OCI-LY3 (cell line): ENCODE results near the gene ADGRG7.

Experiments used
- H2AFZ ChIP-seq: fragments of 200-600, 300-600 bp; shearing (Covaris generic); 2 replicates; pipeline ENCODE4 v1.6.0; 2014; ENCODE audit warnings: antibody characterized with exemption, low read depth, low read length
- H3K27ac ChIP-seq: fragments of 200-600, 300-600 bp; sonication (generic); 2 replicates; pipeline ENCODE4 v1.5.1; 2014; ENCODE audit warnings: mild to moderate bottlenecking, low read length, moderate library complexity, mixed read lengths
- H3K27me3 ChIP-seq: fragments of 200-600, 300-600 bp; sonication (generic); 2 replicates; pipeline ENCODE4 v1.6.1; 2014; ENCODE audit warnings: low read depth, low read length, mixed read lengths
- H3K36me3 ChIP-seq: fragments of 200-600, 300-600 bp; sonication (generic); replicated peaks from 2 replicates; pipeline ENCODE3; 2014; ENCODE audit warnings: low read depth, low read length, mixed read lengths
- H3K4me1 ChIP-seq: fragments of 300-600, 200-600 bp; sonication (generic); 2 replicates; pipeline ENCODE4 v1.6.1; 2014; ENCODE audit warnings: low read length, mixed read lengths
- H3K4me2 ChIP-seq: fragments of 200-600, 300-600 bp; sonication (generic); 2 replicates; pipeline ENCODE4 v1.6.1; 2014; ENCODE audit warnings: low read length, mixed read lengths
- H3K4me3 ChIP-seq: fragments of 300-600, 200-600 bp; sonication (generic); 2 replicates; pipeline ENCODE4 v1.5.1; 2014; ENCODE audit warnings: antibody characterized with exemption, mild to moderate bottlenecking, low read length, moderate library complexity
- H3K79me2 ChIP-seq: fragments of 300-600, 200-600 bp; shearing (Covaris generic); 2 replicates; pipeline ENCODE4 v1.6.1; 2014; ENCODE audit warnings: mild to moderate bottlenecking, low read length, mixed read lengths
- H3K9ac ChIP-seq: fragments of 300-600, 200-600 bp; shearing (Covaris generic); 2 replicates; pipeline ENCODE4 v1.6.0; 2014; ENCODE audit warnings: mild to moderate bottlenecking, low read length, moderate library complexity
- H3K9me3 ChIP-seq: fragments of 200-600, 300-600 bp; shearing (Covaris generic); 2 replicates; pipeline ENCODE4 v1.6.1; 2014; ENCODE audit warnings: low read length, mixed read lengths; ENCODE audit not compliant: insufficient read depth
- H4K20me1 ChIP-seq: fragments of 200-600, 300-600 bp; sonication (generic); 2 replicates; pipeline ENCODE4 v1.6.1; 2016; ENCODE audit warnings: low read length, mixed read lengths; ENCODE audit not compliant: insufficient read depth
- CTCF ChIP-seq: fragments of 200-600, 300-600 bp; sonication (generic); IDR thresholded peaks from 2 replicates; pipeline ENCODE4 v1.5.1; 2014; ENCODE audit warnings: antibody characterized with exemption, low read length, low read depth
- EZH2phosphoT487 ChIP-seq: fragments of 200-600 bp; shearing (Covaris generic); IDR thresholded peaks from 2 replicates; pipeline ENCODE4 v1.6.1; 2018; ENCODE audit warnings: antibody characterized with exemption, mixed run types, low read depth

Gene ADGRG7

DNA sequence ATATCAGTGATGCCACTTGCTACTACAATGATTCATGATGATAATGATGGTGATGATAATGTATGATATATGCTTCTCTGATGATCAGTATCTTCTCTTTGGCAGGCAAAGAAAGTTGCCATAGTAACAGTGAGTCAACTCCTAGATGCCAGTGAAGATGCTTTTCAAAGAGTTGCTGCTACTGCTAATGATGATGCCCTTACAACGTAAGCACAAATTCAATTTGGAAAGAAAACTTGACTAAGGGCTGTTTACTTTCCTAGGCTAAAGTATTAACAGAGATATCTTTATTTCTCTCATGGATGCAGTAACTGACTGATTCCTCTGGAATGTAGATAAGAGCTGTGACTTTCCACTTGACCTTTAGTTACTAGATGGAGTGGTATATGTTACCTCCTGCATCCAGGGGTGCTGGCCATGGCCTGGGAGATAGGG lies 27.8 kb downstream of the ADGRG7 start:
- Histone ChIP-seq H3K4me1 (peaks cover 27% of the 10 kb centered on the region), H3K79me2 (no peaks in the 10 kb centered on the region), H4K20me1 (no peaks in the 10 kb centered on the region), H3K36me3 (peaks cover 2% of the 10 kb centered on the region), H3K4me2 (no peak overlapping the region), H3K27ac (no peak overlapping the region), H3K9ac (no peak overlapping the region), H3K27me3 (no peaks in the 10 kb centered on the region), H3K9me3 (no peaks in the 10 kb centered on the region), H3K4me3 (no peak overlapping the region), H2AFZ (no peak overlapping the region)
- TF ChIP-seq CTCF (no peak), EZH2phosphoT487 (no peak)

DNA sequence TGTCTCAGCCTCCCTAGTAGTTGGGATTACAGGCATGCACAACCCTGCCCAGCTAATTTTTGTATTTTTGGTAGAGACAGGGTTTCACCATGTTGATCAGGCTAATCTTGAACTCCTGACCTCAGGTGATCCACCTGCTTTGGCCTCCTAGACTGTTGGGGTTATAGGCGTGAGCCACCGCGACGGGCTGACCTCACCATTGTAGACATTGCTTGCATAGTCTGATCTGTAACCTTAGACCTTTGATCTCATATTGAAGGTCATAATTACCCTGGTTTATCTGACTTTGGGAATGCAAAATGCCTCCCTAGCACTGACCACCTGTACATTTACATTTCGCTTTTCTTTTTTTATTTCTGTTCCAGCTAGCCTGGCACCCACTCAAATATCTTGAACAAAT lies 31.2 kb downstream of the ADGRG7 start:
- no peaks in the 10 kb centered on the region for H4K20me1 ChIP-seq
- H3K36me3 ChIP-seq, result peaks cover 2% of the 10 kb centered on the region
- H3K9ac ChIP-seq, result no peak overlapping the region
- TF ChIP-seq EZH2phosphoT487 (no peak), CTCF (no peak)
- H3K4me1 ChIP-seq, result peaks cover 42% of the 10 kb centered on the region
- no peaks in the 10 kb centered on the region for H3K27me3 ChIP-seq
- no peak overlapping the region for H2AFZ ChIP-seq
- H3K27ac ChIP-seq, result peak overlapping the region; percentile 65
- H3K4me3 ChIP-seq, result no peak overlapping the region
- peak overlapping the region; percentile 68 for H3K4me2 ChIP-seq
- no peaks in the 10 kb centered on the region for H3K79me2 ChIP-seq
- H3K9me3 ChIP-seq, result no peaks in the 10 kb centered on the region

DNA sequence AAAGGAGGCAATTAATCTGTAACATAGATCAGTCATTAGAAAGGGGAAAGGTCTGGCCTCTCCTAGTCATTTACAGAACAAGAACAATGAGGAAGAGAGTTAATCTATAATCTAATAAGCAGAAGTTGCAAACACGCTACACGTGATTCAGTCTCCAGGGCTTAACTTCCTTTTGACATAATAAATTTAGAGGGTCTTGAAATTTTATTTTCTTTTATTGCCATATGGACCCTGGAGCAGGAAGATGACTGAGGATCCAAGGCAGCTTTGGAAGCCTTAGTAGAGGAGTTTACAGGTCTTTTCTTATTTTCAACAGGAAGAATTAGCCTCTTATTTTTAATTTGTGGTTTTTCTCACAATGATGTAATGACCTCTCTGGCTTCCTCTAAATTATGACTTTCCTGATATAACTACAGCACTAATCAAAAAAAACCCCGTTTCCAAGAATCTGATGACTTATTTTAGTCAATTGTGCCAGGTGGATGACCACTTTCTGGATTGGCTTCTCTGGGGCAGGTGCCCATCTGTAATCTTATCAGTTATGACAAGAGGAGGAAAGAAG lies 32.2 kb downstream of the ADGRG7 start:
- no peak for TF ChIP-seq EZH2phosphoT487
- TF ChIP-seq CTCF, result no peak
- no peaks in the 10 kb centered on the region for H3K79me2 ChIP-seq
- no peaks in the 10 kb centered on the region for H3K27me3 ChIP-seq
- H3K9me3 ChIP-seq, result no peaks in the 10 kb centered on the region
- peak overlapping the region; percentile 68 for H3K4me2 ChIP-seq
- H3K9ac ChIP-seq, result peak overlapping the region; percentile 17; the same call in 1 of the 2 replicates
- peak overlapping the region; percentile 65 for H3K27ac ChIP-seq
- H4K20me1 ChIP-seq, result no peaks in the 10 kb centered on the region
- peak overlapping the region; percentile 55 for H3K4me3 ChIP-seq
- peak overlapping the region; percentile 80 for H2AFZ ChIP-seq
- peaks cover 2% of the 10 kb centered on the region for H3K36me3 ChIP-seq
- peaks cover 42% of the 10 kb centered on the region for H3K4me1 ChIP-seq

DNA sequence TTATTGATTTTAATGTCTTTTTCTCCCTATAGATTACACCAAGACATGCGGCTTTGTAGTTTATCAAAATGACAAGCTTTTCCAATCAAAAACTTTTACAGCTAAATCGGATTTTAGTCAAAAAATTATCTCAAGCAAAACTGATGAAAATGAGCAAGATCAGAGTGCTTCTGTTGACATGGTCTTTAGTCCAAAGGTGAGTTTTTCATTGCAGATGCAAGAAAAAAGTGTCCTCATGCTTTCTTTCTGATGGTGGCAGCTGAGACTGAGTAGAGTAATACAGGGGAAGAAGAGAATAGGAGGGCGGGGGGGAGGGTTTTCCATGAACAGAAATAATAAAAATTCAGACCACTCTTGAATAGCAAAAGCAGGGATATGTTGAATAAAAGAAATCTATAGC lies 36.5 kb downstream of the ADGRG7 start:
- Histone ChIP-seq H3K4me2 (no peak overlapping the region), H2AFZ (no peak overlapping the region), H3K4me3 (no peak overlapping the region), H3K27ac (no peak overlapping the region), H3K9me3 (no peaks in the 10 kb centered on the region), H3K27me3 (no peaks in the 10 kb centered on the region), H4K20me1 (no peaks in the 10 kb centered on the region), H3K4me1 (peaks cover 49% of the 10 kb centered on the region), H3K36me3 (no peaks in the 10 kb centered on the region), H3K79me2 (no peaks in the 10 kb centered on the region), H3K9ac (no peak overlapping the region)
- TF ChIP-seq EZH2phosphoT487 (no peak), CTCF (no peak)
